ENCODE data around the gene GJA9.
"Not testable (repeated sequence)": the region's sequence is repeated elsewhere in the genome, so short reads cannot be mapped to it uniquely, and the experiment has no call there.

Gene GJA9

DNA sequence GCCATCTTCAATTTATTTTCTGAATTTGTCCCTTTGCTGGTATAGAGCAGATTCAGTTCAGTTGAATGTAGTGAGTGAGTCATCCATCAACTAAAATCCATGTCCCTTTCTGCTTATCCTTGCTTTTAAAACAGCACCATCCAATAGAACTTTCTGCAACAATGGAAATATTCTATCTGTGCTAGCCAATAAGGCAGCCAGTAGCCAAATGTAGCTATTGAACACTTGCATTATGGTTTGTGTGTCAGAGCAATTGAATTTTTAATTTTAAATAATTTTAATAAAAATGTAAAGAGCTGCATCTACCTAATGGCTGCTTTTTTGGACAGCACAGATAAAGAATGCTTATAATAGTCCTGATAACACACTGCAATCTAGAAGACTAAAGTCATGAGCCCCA is at the start of gene GJA9:
Gene GJA9 (minus strand): TSS at position 101 of the 400 bp plus-strand sequence. CDS start 5,489 bp downstream, outside the sequence.
- DNase-seq: no peak

DNA sequence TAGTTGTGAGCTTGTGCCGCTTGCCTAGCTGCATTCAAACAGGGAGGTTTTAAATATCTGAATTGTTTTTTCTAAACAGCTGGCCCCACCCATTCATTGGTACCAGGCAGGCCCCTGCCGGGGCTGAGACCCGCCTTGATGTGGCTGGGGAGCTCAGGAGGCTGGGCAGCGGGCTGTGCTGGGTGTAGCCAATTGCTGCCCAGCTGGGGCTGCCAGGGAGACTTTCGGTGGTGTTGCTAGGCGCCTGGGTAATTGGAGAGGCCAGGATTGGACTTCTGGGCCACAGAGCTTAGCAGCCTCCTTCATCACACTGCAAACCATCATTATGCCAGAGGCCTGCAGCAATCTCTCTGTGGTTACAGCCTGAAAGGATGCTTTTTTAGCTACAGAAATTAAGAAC is 48.1 kb upstream of the GJA9 start:
- DNase-seq: no peak

- DNase-seq: no peak
These were observed 47.7 kb upstream of the GJA9 start for GRCh38 chr1:38929054-38929453.

DNA sequence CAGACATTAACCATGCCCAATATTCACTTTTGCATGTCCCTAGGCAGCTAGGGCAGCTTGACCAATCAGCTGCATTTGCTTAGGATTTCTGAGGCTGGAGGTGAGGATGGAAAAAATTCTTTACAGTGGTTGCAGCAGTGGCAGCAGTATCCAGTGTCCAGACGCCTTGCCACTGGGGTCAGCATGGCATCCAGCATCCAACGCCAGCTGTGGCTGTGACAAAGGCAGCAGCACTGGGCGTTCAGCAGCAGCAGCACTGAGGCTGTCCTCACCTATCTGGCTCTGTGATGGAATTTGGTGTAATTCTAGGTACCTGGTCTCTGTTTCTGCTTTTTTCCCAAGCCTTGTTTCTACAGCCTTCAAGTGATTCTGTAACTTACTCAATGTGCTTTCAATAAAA is 44.7 kb upstream of the GJA9 start:
- DNase-seq: no peak

- DNase-seq: no peak
These were observed 44.0 kb upstream of the GJA9 start for GRCh38 chr1:38925391-38925790.

GRCh38 chr1:38923607-38924006 is 42.2 kb upstream of the GJA9 start:
- DNase-seq: no peak

DNA sequence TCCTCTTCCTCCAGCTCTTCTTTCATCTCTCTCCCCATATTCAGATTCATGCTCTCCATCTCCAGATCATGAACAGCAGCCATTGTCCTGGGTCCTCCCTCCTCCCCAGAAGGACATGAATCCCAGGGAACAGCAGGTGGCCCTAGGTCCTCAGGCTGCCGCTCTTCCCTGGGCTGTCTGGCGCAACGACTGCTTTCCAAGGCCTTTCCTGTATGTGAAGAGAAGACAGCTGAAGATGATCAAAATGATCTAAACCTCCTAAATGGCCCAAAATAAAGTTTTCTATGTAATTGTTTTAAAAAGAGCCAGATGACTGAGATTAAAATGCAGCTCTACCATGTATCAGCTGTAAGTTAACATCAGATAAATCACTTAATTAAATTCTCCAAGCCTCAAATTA is 37.7 kb upstream of the GJA9 start:
- DNase-seq: no peak

DNA sequence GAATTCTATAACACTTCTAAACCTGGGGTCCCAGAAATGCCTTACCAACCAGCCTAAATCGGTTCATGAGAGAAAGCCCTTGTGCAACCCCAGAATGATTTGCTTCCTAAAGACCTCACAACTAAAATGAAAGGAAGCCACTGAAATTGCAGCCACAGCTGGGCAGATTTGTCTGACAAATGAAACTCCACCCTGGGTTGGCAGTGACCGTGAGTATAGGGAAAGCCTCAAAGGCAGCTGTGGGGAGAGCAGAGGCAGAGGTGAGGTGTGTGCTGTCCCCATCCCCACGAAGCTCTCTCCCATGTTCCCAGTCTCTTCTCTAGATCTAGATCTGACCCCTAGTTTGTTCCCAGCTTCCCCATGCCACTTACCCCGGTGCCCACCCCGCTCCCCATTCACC is 37.2 kb upstream of the GJA9 start:
- DNase-seq: no peak

- no peak for DNase-seq
These were observed 36.4 kb upstream of the GJA9 start for GRCh38 chr1:38917772-38918171.

DNA sequence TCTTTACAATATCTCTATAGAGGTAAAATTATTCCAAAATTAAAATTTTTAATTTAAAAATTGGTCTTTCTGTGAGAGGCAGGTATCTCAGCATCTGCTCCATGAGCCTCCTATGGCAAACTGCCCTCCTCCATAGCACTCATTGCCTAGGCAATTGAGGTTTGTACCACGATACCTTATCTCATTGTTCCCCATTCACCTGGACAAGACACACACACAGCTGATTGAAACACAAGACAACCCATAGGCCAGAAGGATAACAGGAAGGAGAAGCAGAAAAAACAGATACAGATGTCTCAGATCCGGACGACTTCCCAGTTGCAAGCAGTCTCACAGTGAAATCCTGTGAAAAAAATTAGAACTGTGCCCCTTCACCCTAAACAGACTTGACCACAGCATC is 36.0 kb upstream of the GJA9 start:
- DNase-seq: no peak

DNA sequence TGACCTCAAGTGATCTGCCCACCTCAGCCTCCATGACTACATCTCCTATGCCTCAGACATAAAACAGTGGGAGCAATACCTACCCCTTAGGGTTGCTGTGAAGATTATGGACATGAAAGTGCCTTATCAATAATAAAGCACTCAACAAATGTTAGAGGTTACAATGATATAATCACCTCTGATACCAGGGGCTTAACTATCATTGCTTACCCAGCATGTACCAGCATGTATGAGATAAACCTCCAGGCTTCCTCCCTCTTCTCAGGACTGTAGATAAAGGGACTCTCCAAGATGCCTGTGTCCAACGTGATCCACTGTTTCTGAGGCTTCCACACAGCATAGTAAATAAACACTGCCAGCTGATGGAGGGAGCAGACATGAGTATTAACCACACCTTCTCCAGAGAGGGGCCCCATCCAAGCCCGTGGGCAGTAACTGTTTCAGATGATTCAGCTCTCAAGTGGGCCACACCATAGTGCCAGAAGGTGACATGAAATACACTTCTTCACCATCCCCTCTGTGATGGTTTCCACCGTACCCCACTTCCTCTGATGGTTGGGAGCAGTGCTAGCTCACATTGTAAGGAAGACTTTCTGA is 34.1 kb upstream of the GJA9 start:
- DNase-seq: no peak

DNA sequence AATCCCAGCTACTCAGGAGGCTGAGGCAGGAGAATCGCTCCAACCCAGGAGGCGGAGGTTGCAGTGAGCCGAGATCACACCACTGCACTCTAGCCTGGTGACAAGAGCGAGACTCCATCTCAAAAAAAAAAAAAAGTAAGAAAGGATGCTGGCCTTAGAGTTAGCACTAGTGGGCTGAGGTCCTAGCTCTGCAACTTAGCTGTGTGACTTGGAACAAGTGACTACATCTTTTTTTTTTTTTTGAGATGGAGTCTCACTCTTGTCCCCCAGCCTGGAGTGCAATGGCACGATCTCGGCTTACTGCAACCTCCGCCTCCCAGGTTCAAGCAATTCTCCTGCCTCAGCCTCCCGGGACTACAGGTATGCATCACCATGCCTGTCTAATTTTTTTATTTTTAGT is 33.5 kb upstream of the GJA9 start:
- DNase-seq: not testable (repeated sequence)

DNA sequence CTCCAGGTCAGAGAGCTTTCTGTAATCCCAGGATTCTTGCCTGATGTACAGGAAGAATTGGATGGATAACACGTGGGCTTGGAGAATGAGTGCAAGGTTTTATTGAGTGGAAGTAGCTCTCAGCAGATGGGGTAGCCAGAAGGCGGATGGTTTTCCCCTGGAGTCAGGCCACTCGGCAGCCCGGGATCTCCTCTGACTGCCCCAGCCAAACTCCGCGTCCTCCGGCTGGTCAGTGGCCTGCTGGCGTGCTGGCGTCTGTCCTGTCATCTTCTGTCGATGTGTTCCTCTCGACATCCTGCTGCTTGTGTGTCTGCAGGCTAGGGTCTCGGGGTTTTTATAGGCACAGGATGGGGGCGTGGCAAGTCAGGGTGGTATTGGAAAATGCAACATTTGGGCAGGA is 27.4 kb upstream of the GJA9 start:
- no peak for DNase-seq

DNA sequence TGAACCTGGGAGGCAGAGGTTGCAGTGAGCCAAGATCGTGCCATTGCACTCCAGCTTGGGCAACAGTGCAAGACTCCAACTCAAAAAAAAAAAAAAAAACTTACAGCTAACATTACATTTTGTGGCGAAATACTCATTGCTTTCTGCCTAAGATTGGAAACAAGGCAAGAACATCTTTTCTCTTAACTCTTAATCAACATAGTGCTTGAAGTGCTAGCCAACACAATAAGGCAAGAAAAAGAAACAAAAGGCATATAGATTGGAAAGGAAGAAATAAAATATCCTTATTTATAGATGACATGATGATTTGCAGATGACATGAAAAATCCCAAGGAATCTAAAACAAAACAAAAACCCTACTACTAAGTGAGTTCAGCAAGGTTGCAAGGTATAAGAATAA is 24.6 kb upstream of the GJA9 start:
- no peak for DNase-seq

DNA sequence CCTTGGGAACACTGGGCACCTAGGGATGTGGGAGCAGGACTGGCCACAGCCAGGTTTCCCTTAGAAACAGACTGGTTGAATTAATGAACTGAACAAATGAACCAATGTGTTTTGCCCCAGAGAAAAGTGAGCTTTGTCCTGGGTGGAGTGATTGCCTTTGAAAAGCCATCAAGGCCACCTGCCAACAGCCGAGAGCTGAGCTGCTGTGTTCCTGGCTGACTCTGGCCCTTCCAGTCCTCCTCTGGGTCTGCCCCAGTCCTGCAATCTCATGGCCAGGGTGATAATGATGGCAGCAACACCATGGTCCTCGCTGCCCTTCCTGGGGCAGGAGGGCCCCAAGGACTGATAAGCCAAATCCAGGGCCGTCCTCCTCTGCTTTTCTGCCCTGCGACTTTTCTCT is 18.2 kb upstream of the GJA9 start:
- DNase-seq: no peak

DNA sequence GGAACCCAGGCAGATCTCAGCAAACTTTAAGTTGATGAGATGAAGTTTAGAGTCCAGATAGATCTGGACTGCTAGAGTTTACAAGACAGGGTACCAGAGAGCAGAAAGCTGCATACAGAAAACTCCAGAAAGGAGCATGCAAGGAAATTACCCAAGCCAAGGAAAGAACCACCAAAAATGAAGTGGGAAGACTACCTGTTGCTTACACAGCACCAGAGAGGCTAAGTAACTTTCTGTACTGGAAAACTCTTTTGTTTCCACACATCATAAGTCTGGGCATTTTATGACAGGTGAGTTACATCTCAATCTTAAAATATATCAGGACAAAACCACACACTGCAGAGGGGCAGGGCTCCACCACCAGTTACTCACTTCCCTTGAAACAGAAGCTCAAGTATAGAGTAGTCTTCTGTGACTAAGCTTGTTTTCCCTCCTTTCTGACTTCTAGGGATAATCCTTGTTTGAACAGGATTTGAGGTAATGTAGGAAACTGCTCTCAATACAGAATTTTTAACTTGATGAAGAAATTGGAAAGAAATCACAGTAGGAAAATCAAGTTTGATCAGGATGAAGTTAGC is 17.4 kb upstream of the GJA9 start:
- DNase-seq: no peak

GRCh38 chr1:38896169-38896568 is 14.8 kb upstream of the GJA9 start:
- no peak for DNase-seq

GRCh38 chr1:38892976-38893375 is 11.6 kb upstream of the GJA9 start:
- DNase-seq: no peak

GRCh38 chr1:38891753-38892152 is 10.4 kb upstream of the GJA9 start:
- no peak for DNase-seq

GRCh38 chr1:38889589-38889988 is 8.2 kb upstream of the GJA9 start:
- DNase-seq: no peak

DNA sequence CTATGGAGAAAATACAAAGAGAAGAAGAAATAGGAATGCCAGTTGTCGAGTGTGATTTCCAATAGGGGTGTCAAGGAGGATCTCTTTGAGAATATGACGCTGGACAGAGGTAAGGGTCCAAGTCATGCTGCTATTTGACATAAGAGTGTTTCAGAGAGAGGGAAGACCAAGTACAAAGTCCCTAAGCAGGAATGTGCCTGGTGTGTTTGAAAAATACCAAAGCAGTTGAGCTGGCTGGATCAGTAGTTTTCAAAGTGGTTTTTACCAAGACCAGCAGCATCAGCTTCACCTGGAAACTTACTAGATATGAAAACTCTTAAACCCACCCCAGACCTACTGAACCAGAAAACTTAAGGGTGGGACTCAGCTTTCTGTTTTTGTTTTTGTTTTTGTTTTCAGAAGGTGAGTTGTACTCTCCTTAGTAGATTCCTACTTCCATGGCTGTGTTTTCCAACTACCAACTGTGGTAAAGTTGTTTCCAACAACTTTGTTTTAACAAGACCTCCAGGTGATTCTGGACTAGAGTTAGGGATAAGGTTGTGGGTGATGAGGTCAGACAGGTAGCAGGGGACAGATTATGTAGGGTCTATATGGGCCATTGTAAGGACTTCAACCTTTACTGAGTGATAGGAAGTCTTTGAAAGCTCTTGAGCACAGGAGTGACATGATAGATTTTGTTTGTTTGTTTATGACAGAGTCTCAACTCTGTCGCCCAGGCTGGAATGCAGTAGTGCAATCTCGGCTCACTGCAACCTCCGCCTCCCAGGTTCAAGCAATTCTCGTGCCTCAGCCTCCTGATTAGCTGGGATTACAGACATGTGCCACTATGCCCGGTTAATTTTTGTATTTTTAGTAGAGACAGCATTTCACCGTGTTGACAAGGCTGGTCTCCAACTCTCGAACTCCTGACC is 7.3 kb upstream of the GJA9 start:
- DNase-seq: no peak

GRCh38 chr1:38885092-38885491 is 3.7 kb upstream of the GJA9 start:
- DNase-seq: no peak

- no peak for DNase-seq
These were observed 5.6 kb downstream of the GJA9 start for GRCh38 chr1:38875811-38876210.

All from NCI-H1694 (cell line).